Fibroblast of gingiva (primary cell): ENCODE measurements around the gene ZNF28.
"Not testable (repeated sequence)": the region's sequence is repeated elsewhere in the genome, so short reads cannot be mapped to it uniquely, and the experiment has no call there.

Experiments used
- DNase-seq: peaks from one replicate; pipeline ENCODE4 v3.0.0-alpha.2; 2011; ENCODE audit warnings: low read depth

Gene ZNF28

DNA sequence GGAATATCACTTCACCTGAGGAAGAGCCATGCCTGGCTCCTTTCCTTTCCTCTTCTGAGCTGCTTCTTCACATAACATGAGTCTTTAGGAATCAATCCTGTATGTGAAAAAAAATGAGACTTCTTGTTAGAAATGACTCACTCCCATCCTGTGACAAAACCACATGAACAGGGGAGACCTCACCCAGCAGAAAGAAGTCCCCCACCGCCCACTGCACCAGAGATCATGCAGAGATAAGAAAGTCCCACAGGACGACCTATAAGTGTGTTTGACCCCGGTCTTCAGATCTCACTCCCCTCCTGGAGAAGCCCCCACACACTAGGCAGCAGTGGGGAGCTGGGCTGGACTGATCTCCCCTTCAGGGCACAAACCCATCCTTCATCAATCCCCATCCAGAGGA is 42.6 kb downstream of the ZNF28 start:
- DNase-seq, result no peak

GRCh38 chr19:52756447-52756846 is 65.0 kb downstream of the ZNF28 start:
- DNase-seq, result not testable (repeated sequence)

DNA sequence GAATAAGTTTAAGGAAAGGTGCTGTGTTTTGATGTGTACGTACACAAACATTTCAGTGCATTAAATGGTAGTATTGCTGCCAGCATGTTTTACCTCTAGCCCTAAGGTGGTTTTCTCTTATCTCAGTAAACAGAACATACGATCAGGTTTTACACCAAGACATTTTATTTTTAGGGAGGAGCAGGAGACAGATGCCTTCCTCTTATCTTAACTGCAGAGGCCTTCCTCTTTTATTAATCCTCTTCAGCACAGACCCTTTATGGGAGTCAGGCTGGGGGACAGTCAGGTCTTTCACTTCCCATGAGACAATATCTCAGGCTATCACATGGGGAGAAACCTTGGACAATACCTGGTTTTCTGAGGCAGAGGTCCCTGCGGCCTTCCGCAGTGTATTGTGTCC is 71.7 kb downstream of the ZNF28 start:
- DNase-seq, result no peak

DNA sequence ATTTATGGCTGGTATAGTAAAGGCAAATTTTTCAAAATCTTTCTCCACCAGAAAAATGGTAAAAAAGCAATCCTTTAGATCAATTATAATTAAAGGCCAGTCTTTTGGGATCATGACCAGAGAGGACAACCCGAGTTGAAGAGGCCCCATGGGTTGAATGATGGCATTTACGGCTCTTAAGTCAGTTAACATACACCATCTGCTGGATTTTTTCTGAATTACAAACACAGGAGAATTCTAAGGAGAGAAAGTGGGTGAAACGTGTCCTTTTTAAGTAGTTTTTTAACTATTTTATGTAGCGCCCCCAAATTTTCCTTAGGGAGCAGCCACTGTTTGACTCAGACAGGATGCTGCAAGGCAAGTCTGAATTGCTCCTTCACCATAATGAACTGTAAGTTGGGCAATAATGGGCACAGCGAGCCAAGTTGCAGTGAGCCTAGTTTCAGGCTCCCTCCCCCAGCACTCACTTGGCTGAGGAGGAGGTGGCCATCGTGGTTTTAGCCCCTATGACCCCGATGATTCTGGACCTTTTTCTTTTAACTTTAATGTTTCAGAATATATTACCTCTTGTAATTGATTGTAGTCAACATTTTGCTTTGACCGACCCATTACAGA is 73.0 kb downstream of the ZNF28 start:
- DNase-seq, result peak; percentile 29
